Measurements from ENCODE around the gene ZNF281.

DNA sequence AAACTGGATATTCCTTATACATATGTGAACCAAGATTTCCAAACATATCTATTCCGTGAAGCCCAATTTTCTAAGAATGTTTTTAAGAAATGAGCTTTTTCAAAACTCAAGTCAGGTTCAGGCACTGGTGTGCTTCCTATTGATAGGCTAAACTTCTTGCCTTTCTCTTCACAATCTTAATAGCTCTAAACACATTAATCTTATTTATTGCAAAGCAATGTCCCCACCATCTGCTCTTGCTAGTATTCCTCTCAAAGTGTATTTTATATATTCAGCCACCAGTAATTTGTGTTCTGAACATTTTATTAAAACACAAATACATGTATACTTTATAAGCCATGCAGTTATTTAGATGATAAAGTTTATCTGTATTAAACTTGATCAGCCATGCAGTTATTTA lies 11.5 kb downstream of the ZNF281 start:
- no peak for TF ChIP-seq POLR2A (IDR thresholded peaks at IDR 0.05; ENCODE audit: low read depth, low read length)
- TF ChIP-seq, protein P1, sequence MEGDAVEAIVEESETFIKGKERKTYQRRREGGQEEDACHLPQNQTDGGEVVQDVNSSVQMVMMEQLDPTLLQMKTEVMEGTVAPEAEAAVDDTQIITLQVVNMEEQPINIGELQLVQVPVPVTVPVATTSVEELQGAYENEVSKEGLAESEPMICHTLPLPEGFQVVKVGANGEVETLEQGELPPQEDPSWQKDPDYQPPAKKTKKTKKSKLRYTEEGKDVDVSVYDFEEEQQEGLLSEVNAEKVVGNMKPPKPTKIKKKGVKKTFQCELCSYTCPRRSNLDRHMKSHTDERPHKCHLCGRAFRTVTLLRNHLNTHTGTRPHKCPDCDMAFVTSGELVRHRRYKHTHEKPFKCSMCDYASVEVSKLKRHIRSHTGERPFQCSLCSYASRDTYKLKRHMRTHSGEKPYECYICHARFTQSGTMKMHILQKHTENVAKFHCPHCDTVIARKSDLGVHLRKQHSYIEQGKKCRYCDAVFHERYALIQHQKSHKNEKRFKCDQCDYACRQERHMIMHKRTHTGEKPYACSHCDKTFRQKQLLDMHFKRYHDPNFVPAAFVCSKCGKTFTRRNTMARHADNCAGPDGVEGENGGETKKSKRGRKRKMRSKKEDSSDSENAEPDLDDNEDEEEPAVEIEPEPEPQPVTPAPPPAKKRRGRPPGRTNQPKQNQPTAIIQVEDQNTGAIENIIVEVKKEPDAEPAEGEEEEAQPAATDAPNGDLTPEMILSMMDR (conservative IDR thresholded peaks at IDR 0.05; ENCODE audit: low read depth, low read length) = no peak
- TF ChIP-seq MXI1 (IDR thresholded peaks at IDR 0.05; ENCODE audit: borderline replicate concordance, low read depth, low read length) = no peak
- no peak for TF ChIP-seq RAD21 (IDR thresholded peaks at IDR 0.05; ENCODE audit: low read length)
- TF ChIP-seq, protein P2, sequence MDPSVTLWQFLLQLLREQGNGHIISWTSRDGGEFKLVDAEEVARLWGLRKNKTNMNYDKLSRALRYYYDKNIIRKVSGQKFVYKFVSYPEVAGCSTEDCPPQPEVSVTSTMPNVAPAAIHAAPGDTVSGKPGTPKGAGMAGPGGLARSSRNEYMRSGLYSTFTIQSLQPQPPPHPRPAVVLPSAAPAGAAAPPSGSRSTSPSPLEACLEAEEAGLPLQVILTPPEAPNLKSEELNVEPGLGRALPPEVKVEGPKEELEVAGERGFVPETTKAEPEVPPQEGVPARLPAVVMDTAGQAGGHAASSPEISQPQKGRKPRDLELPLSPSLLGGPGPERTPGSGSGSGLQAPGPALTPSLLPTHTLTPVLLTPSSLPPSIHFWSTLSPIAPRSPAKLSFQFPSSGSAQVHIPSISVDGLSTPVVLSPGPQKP (IDR thresholded peaks at IDR 0.05; ENCODE audit: borderline replicate concordance, low read depth, low read length) = no peak
- TF ChIP-seq MAZ (IDR thresholded peaks at IDR 0.05; ENCODE audit: borderline replicate concordance, low read depth, low read length) = no peak
